Vagina (tissue), 2 donors: ENCODE data around the gene CAPZB.

Experiments used
- CTCF ChIP-seq, 3 experiments: fragments of 450-650 bp in 2 of 3; fragments of 200-600 bp in 1 of 3; sonication (generic) in 1 of 3; IDR thresholded peaks; one replicate each; pipeline ENCODE4 v1.5.1; 2017 to 2019; ENCODE audit warnings: antibody characterized with exemption in 3 of 3, mild to moderate bottlenecking in 2 of 3, moderate library complexity in 2 of 3
- POLR2A ChIP-seq, 2 donors: fragments of 450-650 bp; IDR thresholded peaks; one replicate each; pipeline ENCODE4 v1.6.1; 2017; ENCODE audit warnings: antibody characterized with exemption in 2 of 2, mild to moderate bottlenecking in 2 of 2, moderate library complexity in 2 of 2
- POLR2AphosphoS5 ChIP-seq, 2 donors: sonication (generic); formaldehyde crosslinking; IDR thresholded peaks; one replicate each; pipeline ENCODE4 v1.9.0; 2017; ENCODE audit warnings: antibody characterized with exemption in 2 of 2, mild to moderate bottlenecking in 2 of 2, low read depth in 1 of 2; ENCODE audit not compliant: insufficient read depth in 1 of 2

GRCh38 chr1:19342062-19342750, 143.1 kb downstream of the CAPZB start:
- TF ChIP-seq CTCF (IDR thresholded peaks at IDR 0.05) (no peak), POLR2AphosphoS5 (IDR thresholded peaks at IDR 0.05; ENCODE audit: insufficient read depth in 1 of 2, low read depth in 1 of 2) (peak in 1 of 2 donors; percentile 54), POLR2A (IDR thresholded peaks at IDR 0.05) (no peak)
